ENCODE results near the gene TANC1. TPM values are rescaled to one million over a fixed set of nuclear protein-coding genes. Genes with fewer than 3 reads are reported as not detected.

Gene TANC1
- total and polyA plus RNA-seq, 7 experiments from 2014 or later, result 0.13 to 0.39 (median 0.22) TPM; not detected in 1

- intact Hi-C loops (cut with micrococcal nuclease), result loop anchor here (2.0 to 10.0 kb wide), 2 partner anchors 26 to 774 kb away; no protein-coding TSS in a partner anchor
- Histone ChIP-seq H3K4me1 (ENCODE audit: control insufficient read depth in 2 of 2, insufficient read depth in 2 of 2, low read length in 2 of 2) (peaks cover 9 to 32% of the 10 kb centered on the region in 2 donors), H3K27me3 (ENCODE audit: control insufficient read depth in 2 of 2, insufficient read depth in 2 of 2, low read length in 2 of 2) (no peaks in the 10 kb centered on the region), H3K27ac (ENCODE audit: low read depth, low read length) (no peak overlapping the region), H3K9me3 (ENCODE audit: control insufficient read depth in 2 of 3, low read length in 3 of 3) (no peaks in the 10 kb centered on the region), H3K4me3 (ENCODE audit: low read length) (no peak overlapping the region), H3K36me3 (ENCODE audit: control insufficient read depth in 2 of 3, insufficient read depth in 3 of 3, low read length in 3 of 3) (no peaks in the 10 kb centered on the region)
- Mint-ChIP-seq H3K9me3 (no peaks in the 10 kb centered on the region), H3K27me3 (peaks cover 0 to 5% (median 4%) of the 10 kb centered on the region in 5 donors), H3K4me1 (peaks cover 17 to 44% (median 28%) of the 10 kb centered on the region in 7 donors), H3K36me3 (no peaks in the 10 kb centered on the region), H3K27ac (no peak overlapping the region), H3K4me3 (no peak overlapping the region)
- ChIA-PET POLR2A (interaction anchor here (0.7 to 1.9 kb wide), 4 partner anchors 11 to 25 kb away, joined by 3 to 7 read pairs (median 5); no protein-coding TSS in a partner anchor), CTCF (no interaction called here)
- DNase-seq, result peak in 4 of 9 donors; percentile 19 to 40 (median 32)
- peak; percentile 52 for ATAC-seq
Measured at GRCh38 chr2:159150280-159150746, 181.9 kb downstream of the TANC1 start.

- no peaks in the 10 kb centered on the region for H3K27me3 ChIP-seq (ENCODE audit: control insufficient read depth in 2 of 2, insufficient read depth in 2 of 2, low read length in 2 of 2)
- H3K36me3 Mint-ChIP-seq, result no peaks in the 10 kb centered on the region
- no peaks in the 10 kb centered on the region for H3K9me3 Mint-ChIP-seq
- POLR2A ChIA-PET, result interaction anchor here (0.5 to 1.9 kb wide), 4 partner anchors 14 to 1717 kb away, joined by 3 to 6 read pairs (median 4); no protein-coding TSS in a partner anchor
- H3K4me3 Mint-ChIP-seq, result peak overlapping the region in 2 of 10 donors; percentile 4 to 24
- peaks cover 0 to 5% (median 0%) of the 10 kb centered on the region in 5 donors for H3K27me3 Mint-ChIP-seq
- peaks cover 19 to 47% (median 23%) of the 10 kb centered on the region in 7 donors for H3K4me1 Mint-ChIP-seq
- H3K27ac ChIP-seq (ENCODE audit: low read depth, low read length), result no peak overlapping the region
- CTCF ChIA-PET, result interaction anchor here (1.5 kb wide), 1 partner anchor 13 kb away, joined by 3 read pairs; no protein-coding TSS in a partner anchor
- H3K9me3 ChIP-seq (ENCODE audit: control insufficient read depth in 2 of 3, low read length in 3 of 3), result no peaks in the 10 kb centered on the region
- no peak overlapping the region for H3K4me3 ChIP-seq (ENCODE audit: low read length)
- H3K4me1 ChIP-seq (ENCODE audit: control insufficient read depth in 2 of 2, insufficient read depth in 2 of 2, low read length in 2 of 2), result peaks cover 0 to 32% of the 10 kb centered on the region in 2 donors
- ATAC-seq (no peak), DNase-seq (no peak)
- peak overlapping the region in 7 of 9 donors; percentile 23 to 80 (median 37) for H3K27ac Mint-ChIP-seq
- intact Hi-C loops (cut with micrococcal nuclease), result loop anchor here (2.0 to 10.0 kb wide), 2 partner anchors 27 to 773 kb away; no protein-coding TSS in a partner anchor
- H3K36me3 ChIP-seq (ENCODE audit: control insufficient read depth in 2 of 3, insufficient read depth in 3 of 3, low read length in 3 of 3), result no peaks in the 10 kb centered on the region
Measured at GRCh38 chr2:159151198-159152127, 183.0 kb downstream of the TANC1 start.

GRCh38 chr2:159152128-159152778 is 183.8 kb downstream of the TANC1 start:
- Mint-ChIP-seq H3K27me3 (peaks cover 0 to 5% (median 0%) of the 10 kb centered on the region in 5 donors), H3K9me3 (no peaks in the 10 kb centered on the region), H3K4me3 (peak overlapping the region in 2 of 10 donors; percentile 4 to 66), H3K4me1 (peaks cover 16 to 52% (median 25%) of the 10 kb centered on the region in 7 donors), H3K36me3 (no peaks in the 10 kb centered on the region), H3K27ac (peak overlapping the region in 5 of 9 donors; percentile 1 to 80 (median 46))
- CTCF ChIA-PET, result interaction anchor here (0.6 to 1.5 kb wide), 2 partner anchors 12 to 466 kb away, joined by 3 read pairs; no protein-coding TSS in a partner anchor
- no peak for ATAC-seq
- POLR2A ChIA-PET, result interaction anchor here (0.6 kb wide), 1 partner anchor 17 kb away, joined by 3 read pairs; no protein-coding TSS in a partner anchor
- Histone ChIP-seq H3K4me1 (ENCODE audit: control insufficient read depth in 2 of 2, insufficient read depth in 2 of 2, low read length in 2 of 2) (peaks cover 0 to 28% of the 10 kb centered on the region in 2 donors), H3K9me3 (ENCODE audit: control insufficient read depth in 2 of 3, low read length in 3 of 3) (no peaks in the 10 kb centered on the region), H3K27ac (ENCODE audit: low read depth, low read length) (no peak overlapping the region), H3K4me3 (ENCODE audit: low read length) (no peak overlapping the region), H3K36me3 (ENCODE audit: control insufficient read depth in 2 of 3, insufficient read depth in 3 of 3, low read length in 3 of 3) (no peaks in the 10 kb centered on the region), H3K27me3 (ENCODE audit: control insufficient read depth in 2 of 2, insufficient read depth in 2 of 2, low read length in 2 of 2) (no peaks in the 10 kb centered on the region)
- DNase-seq, result no peak
- intact Hi-C loops (cut with micrococcal nuclease), result loop anchor here in 1 of 2 donors (10.0 kb wide), 1 partner anchor 773 kb away; no protein-coding TSS in a partner anchor

- DNase-seq, result no peak
- Histone ChIP-seq H3K4me3 (ENCODE audit: low read length) (no peak overlapping the region), H3K27me3 (ENCODE audit: control insufficient read depth in 2 of 2, insufficient read depth in 2 of 2, low read length in 2 of 2) (no peaks in the 10 kb centered on the region), H3K27ac (ENCODE audit: low read depth, low read length) (no peak overlapping the region), H3K36me3 (ENCODE audit: control insufficient read depth in 2 of 3, insufficient read depth in 3 of 3, low read length in 3 of 3) (no peaks in the 10 kb centered on the region), H3K9me3 (ENCODE audit: control insufficient read depth in 2 of 3, low read length in 3 of 3) (no peaks in the 10 kb centered on the region), H3K4me1 (ENCODE audit: control insufficient read depth in 2 of 2, insufficient read depth in 2 of 2, low read length in 2 of 2) (peaks cover 0 to 24% of the 10 kb centered on the region in 2 donors)
- peaks cover 15 to 59% (median 30%) of the 10 kb centered on the region in 7 donors for H3K4me1 Mint-ChIP-seq
- CTCF ChIA-PET, result interaction anchor here (0.6 to 1.5 kb wide), 2 partner anchors 11 to 1910 kb away, joined by 3 read pairs; no protein-coding TSS in a partner anchor
- H3K27ac Mint-ChIP-seq, result peak overlapping the region in 4 of 9 donors; percentile 20 to 70 (median 57)
- intact Hi-C loops (cut with micrococcal nuclease), result loop anchor here in 1 of 2 donors (10.0 kb wide), 1 partner anchor 772 kb away; no protein-coding TSS in a partner anchor
- H3K27me3 Mint-ChIP-seq, result peaks cover 0 to 5% (median 0%) of the 10 kb centered on the region in 5 donors
- POLR2A ChIA-PET, result no interaction called here
- no peaks in the 10 kb centered on the region for H3K9me3 Mint-ChIP-seq
- H3K4me3 Mint-ChIP-seq, result peak overlapping the region in 5 of 10 donors; percentile 50 to 66 (median 56)
- H3K36me3 Mint-ChIP-seq, result no peaks in the 10 kb centered on the region
- no peak for ATAC-seq
Measured at GRCh38 chr2:159153063-159153462, 184.6 kb downstream of the TANC1 start.

GRCh38 chr2:159153463-159153862 is 185.0 kb downstream of the TANC1 start:
- ChIA-PET POLR2A (interaction anchor here (0.7 kb wide), 1 partner anchor 656 kb away, joined by 4 read pairs; no protein-coding TSS in a partner anchor), CTCF (interaction anchor here (0.6 kb wide), 1 partner anchor 1909 kb away, joined by 3 read pairs; no protein-coding TSS in a partner anchor)
- H3K9me3 ChIP-seq (ENCODE audit: control insufficient read depth in 2 of 3, low read length in 3 of 3), result no peaks in the 10 kb centered on the region
- H3K36me3 Mint-ChIP-seq, result no peaks in the 10 kb centered on the region
- peaks cover 0 to 5% (median 0%) of the 10 kb centered on the region in 5 donors for H3K27me3 Mint-ChIP-seq
- peaks cover 0 to 24% of the 10 kb centered on the region in 2 donors for H3K4me1 ChIP-seq (ENCODE audit: control insufficient read depth in 2 of 2, insufficient read depth in 2 of 2, low read length in 2 of 2)
- H3K27ac Mint-ChIP-seq, result peak overlapping the region in 4 of 9 donors; percentile 43 to 79 (median 66)
- H3K4me1 Mint-ChIP-seq, result peaks cover 15 to 59% (median 30%) of the 10 kb centered on the region in 7 donors
- H3K9me3 Mint-ChIP-seq, result no peaks in the 10 kb centered on the region
- H3K4me3 ChIP-seq (ENCODE audit: low read length), result no peak overlapping the region
- intact Hi-C loops (cut with micrococcal nuclease), result loop anchor here in 1 of 2 donors (10.0 kb wide), 1 partner anchor 771 kb away; no protein-coding TSS in a partner anchor
- H3K4me3 Mint-ChIP-seq, result peak overlapping the region in 7 of 10 donors; percentile 9 to 66 (median 53)
- no peaks in the 10 kb centered on the region for H3K36me3 ChIP-seq (ENCODE audit: control insufficient read depth in 2 of 3, insufficient read depth in 3 of 3, low read length in 3 of 3)
- no peak overlapping the region for H3K27ac ChIP-seq (ENCODE audit: low read depth, low read length)
- H3K27me3 ChIP-seq (ENCODE audit: control insufficient read depth in 2 of 2, insufficient read depth in 2 of 2, low read length in 2 of 2), result no peaks in the 10 kb centered on the region
- ATAC-seq, result no peak
- DNase-seq, result no peak

All from naive thymus-derived CD4-positive, alpha-beta T cell (primary cell).